H1 (cell line): ENCODE results near the gene GLCE. TPM values are rescaled to one million over a fixed set of nuclear protein-coding genes. Genes with fewer than 3 reads are reported as not detected.

Experiments
- SP4 ChIP-seq: IDR thresholded peaks from 2 replicates; pipeline ENCODE4 v1.6.1; 2012; ENCODE audit warnings: low read length, inconsistent platforms
- polyA plus RNA-seq, 7 experiments: library from polyadenylated mRNA; depleted of rRNA in 3 of 7; stranded (reverse) in 5 of 7; unstranded in 2 of 7; fragments of >200 nt in 5 of 7; fragments of 200-250 nt in 2 of 7; gene quantifications; 1 replicate in 5 of 7; 2 replicates in 1 of 7; 4 replicates in 1 of 7; pipeline versions ENCODE4 v1.2.1 to v1.2.3, GENCODE V29; 2011 to 2013; ENCODE audit warnings: missing spikeins in 2 of 7, mixed read lengths in 2 of 7
- total RNA-seq: library from RNA; stranded (reverse); fragmentation: NEBNext Ultra II Directional; extraction: Animal tissue kit (Norgen Biotek cat#: 25700); gene quantifications from 2 replicates; pipeline ENCODE4 v1.2.1, GENCODE V29; 2021

GLCE gene
- total and polyA plus RNA-seq, 2 of the 8 experiments (the other 6 are each of a cell fraction or from before 2014, with no cell fraction given), result 17.1 to 22.7 TPM

- no peak for TF ChIP-seq SP4
These were observed 6.4 kb upstream of the GLCE start (continued) for GRCh38 chr15:69154078-69154477.
